ENCODE results near the gene CEACAM4. TPM values are rescaled to one million over a fixed set of nuclear protein-coding genes. Genes with fewer than 3 reads are reported as not detected.

CEACAM4 gene
- polyA plus RNA-seq, 1 donor, result 0.16 TPM

DNA sequence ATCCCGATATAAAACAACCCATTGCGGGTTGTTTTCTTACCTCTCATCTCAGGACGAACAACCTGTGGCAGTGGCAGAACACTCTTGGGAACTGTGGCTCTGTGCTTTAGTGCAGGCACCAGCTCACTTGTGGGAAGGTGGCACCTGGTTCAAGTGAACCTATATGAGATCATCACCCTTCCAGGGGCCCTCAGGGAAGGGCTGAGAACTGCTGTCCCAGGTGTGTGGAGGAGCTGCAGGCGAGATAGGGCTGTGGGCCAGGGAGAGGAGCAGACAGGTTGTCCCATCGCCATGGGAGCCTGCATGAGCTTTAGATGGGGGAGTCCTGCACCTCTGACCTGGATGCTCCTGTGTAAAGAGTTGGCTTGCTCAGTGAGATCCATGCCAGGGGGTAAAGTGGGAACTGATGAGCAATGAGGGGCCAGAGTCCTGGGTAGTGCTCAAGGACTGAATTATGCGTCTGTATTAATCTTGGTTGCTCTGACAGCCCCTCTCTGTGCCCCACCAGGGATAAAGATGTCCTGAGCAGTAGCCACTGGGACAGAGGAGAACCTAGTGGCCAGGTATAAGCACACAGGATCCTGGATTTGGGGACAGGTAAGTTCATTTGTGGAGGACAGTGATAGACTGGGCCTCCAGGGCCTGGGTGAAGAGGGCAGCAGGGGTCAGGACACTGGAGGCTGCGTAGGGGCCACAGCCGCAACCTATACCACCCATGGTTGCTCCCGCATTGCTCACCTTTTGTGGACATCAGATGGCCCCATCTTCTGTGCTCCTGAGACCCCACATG, 8.7 kb downstream of the CEACAM4 start:
- no peak for DNase-seq (ENCODE audit: low read depth)

DNA sequence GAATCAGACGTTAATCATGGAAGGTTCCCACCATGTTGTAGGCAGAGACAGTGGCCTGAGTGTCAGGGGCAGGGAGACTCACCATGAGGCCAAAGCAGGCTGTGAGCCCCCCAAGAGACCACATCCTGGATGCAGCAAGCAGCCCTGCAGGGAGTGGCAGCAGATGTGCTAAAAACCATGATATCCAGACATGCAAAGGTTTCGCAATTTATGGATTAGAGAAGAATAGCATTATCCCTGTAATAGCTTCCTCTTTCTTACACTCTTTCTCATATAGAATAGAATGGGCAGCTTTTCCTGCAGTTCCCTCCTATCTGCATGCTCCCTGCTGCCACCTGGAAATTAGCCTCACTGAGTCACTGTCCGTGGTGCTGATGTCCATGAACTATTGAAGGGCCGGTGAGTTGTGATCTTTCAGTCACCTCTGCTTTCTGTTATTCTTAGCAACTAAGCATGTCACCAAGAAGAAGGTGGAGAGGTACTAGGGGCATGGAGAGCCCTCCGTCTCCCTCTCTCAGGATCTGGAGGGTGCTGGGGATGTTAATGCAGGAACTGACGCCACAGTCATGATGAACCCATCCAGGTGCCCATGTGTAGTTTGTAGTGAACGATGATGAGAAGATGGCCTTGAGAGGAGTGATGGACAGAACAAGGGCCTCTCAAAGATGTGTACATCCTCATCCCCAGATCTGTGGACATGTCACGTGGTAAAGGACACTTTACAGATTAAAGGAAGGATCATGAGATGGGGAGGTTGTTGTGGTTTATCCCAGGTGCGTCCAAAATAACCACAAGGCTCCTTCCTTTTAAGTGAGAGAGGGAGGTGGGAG, 9.9 kb downstream of the CEACAM4 start:
- DNase-seq (ENCODE audit: low read depth), result no peak

DNA sequence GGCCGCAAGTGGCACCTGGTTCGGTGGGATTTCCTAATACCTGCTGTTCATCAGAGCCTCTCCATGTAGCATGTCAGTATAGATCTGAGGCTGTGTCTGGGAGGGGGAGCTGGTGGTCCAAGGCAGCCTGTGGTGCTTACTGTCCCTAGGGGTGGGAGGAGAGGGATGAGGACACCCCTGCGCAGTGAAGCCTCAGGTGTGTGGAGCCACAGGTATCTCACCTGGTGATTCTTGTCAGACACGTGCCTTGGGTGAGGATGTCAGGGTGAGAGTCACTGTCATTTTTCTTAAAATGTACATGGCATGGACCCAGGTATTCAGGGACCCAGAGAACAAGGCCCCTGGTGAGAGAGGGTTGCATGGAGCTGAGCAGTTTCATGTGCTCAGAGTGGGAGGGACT, 11.7 kb downstream of the CEACAM4 start:
- DNase-seq (ENCODE audit: low read depth), result no peak

DNA sequence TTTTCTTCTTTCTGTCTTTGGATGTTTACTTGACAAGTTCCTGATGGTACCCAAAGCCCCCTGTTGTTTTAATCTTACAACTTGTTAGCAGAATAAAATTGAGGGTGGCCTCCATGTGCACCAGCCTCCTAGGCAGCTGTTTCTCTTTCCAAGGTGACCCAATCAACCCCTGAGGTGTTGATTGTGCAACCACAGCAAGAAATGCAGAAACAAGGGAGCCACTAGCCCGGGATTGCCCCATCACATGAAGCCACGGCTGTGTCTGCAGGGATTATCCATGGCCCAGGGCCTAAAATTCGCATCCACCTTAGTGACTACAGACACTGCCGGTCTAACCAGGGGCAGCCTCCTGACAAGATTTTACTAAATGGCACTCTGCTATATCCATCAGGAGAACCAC, 14.4 kb downstream of the CEACAM4 start:
- DNase-seq (ENCODE audit: low read depth), result no peak

GRCh38 chr19:41610789-41611188, 16.1 kb downstream of the CEACAM4 start:
- DNase-seq (ENCODE audit: low read depth), result no peak

GRCh38 chr19:41607668-41608067, 19.2 kb downstream of the CEACAM4 start:
- no peak for DNase-seq (ENCODE audit: low read depth)

DNA sequence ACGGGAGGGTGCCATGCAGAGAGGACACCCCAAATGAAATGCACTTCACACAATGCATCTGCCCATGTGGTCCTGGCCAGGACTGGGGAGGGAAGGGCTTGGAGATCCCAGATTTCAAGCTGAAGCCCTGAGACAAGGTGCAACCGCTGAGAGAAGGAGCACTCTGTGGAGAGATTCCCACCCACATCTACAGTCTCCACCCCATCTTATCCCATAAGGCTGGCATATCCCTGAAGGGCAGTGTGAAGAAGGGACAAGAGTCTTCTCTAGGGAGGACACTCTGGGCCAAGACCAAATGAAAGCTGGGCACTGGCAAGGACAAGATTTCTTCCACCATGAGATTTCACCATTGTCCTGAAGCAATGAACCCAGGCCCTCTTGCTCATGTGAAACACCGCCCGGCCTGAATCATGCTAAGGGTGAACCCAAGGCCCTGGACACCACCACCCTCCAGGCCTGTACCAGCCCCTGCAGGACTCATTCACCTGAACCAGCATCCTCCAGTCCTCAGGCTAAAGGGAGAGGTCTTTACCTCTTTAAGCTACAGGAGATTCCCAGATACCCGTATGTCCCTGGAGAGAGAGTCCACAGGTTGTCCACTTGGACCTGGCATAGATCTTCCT, 20.5 kb downstream of the CEACAM4 start:
- no peak for DNase-seq (ENCODE audit: low read depth)

DNA sequence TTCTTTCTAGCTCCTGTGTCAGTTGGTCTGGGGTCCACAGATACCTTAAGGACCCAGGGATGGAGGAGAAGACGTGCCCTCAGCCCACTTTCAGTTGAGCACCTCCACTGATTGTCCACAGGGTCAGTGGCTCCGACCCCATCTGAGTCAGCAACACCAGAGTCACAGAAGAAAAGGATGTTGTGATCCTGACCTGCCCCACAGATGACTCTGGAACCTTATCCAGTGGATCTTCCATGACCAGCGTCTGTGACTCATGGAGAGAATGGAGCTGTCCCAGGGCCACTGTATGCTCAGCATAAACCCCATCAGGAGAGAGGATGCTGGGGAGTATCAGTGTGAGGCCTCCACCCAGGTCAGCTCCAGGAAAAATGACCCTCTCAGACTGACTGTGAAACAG, 22.0 kb downstream of the CEACAM4 start:
- no peak for DNase-seq (ENCODE audit: low read depth)

GRCh38 chr19:41601771-41602170, 25.1 kb downstream of the CEACAM4 start:
- no peak for DNase-seq (ENCODE audit: low read depth)

- DNase-seq (ENCODE audit: low read depth), result no peak
These were observed 27.5 kb downstream of the CEACAM4 start for GRCh38 chr19:41599175-41599966.

GRCh38 chr19:41597600-41598041, 29.3 kb downstream of the CEACAM4 start:
- DNase-seq (ENCODE audit: low read depth), result no peak

DNA sequence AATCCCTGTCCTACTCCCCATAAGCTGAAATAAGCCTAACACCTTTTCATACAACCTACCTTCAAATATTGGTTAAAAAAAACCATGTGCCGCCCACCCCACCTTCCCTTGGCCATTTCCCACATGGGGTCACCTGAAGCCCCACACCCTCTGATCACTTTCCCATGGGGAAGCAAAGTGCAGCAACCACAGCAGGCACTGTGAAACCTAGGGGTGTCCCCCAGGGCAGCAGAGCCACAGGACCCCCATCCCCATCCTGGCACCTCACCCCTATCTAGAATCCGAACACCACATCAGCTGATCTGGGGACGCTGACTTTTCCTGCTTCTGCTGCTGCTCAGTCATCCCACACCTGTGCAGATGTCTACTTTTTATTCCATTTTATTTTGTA, 31.0 kb downstream of the CEACAM4 start:
- DNase-seq (ENCODE audit: low read depth), result no peak

DNA sequence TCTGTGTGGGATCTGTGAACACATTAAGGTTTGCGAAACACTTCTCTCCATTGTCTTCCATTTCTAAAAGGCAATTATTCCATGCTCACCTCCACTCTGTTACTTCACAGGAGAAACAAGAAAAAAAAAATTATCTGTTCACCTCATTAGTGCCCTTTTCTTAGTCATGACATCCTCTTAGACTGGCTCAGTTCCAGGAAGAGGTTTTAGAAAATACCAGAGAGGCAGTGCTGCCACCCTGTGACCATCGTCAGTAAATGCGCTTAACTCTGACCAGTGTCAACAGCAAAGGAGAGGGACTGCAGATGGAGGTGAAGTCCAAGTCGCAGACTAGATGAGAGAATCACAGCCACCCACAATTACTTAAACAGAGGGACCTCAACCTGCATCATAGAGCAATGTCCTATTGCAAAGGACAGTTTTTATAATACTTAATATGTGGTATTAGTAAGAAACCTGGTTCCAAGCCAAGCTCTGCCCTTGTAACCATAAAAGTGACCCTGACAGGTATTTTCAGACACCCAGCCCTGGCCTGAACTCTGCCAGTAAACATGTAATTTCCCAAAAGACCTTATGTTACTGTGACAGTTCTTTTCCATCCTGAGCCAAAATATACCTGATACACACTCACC, 31.5 kb downstream of the CEACAM4 start:
- no peak for DNase-seq (ENCODE audit: low read depth)

DNA sequence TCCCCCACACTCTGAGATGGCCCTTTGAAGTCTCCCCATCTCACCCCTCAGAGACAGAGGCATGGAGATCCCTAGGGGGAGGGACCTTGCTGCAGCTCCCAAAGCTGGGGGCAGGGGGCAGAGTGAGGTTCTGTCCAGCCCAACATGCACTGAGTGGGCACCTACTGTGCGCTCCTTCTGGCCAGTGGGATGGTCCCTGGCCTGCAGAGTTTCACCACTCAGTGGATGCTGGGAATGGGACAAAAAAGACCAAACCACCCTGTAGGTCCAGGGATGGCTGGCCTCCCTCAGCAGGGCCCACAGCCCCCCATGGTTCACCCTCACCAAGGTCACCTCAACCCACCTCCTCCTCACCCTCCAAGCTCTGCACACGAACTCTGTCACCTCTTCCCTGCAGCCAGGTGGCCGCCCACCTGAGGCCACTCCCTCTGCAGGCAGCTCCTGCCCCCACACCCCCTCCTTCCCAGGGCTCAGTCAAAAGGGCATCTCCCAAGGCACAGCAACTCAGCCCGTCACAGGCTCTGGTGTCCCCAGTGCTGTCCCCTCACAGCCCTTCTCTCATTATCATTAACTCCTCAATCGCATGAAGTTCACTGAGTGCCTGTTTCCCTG, 34.8 kb downstream of the CEACAM4 start:
- no peak for DNase-seq (ENCODE audit: low read depth)

DNA sequence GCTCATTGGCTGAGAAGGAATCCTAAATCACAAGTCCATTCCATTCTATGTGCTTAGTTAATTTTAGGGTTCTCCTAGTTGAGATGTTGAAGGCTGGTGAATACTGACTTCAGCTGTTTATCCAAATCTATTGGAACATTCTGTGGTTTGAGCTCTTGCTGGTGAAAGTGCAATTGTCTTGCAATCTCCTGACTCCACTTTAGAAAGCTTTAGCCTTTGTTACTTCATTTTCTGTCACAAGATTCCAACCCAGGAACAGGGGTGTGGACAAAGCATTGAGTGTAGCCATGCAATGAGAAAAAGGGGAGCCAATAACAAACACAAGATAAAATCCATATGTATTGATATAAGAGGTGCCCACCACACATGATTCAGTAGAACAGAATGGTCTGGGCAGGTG, 35.9 kb downstream of the CEACAM4 start:
- DNase-seq (ENCODE audit: low read depth), result no peak

DNA sequence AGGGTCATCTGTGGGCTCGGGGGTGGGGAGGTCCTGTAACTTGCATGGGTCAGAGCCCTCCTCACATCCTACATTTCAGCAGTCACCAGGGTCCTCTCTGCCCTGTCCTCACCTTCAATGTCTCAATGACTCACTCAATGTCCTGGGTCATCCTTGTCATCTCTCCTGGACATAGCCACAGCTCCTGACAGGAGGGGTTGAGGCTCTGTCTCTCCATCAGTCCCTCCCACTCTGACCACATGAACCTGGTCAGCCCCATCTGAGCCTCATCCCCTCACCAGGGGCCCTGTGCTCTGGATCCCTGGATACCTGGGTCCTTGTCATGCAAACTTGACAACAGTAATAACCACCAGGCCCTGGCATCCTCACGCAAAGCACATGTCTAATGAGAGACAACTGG, 37.5 kb downstream of the CEACAM4 start:
- no peak for DNase-seq (ENCODE audit: low read depth)

- DNase-seq (ENCODE audit: low read depth), result no peak
These were observed 38.2 kb downstream of the CEACAM4 start for GRCh38 chr19:41588497-41589209.

DNA sequence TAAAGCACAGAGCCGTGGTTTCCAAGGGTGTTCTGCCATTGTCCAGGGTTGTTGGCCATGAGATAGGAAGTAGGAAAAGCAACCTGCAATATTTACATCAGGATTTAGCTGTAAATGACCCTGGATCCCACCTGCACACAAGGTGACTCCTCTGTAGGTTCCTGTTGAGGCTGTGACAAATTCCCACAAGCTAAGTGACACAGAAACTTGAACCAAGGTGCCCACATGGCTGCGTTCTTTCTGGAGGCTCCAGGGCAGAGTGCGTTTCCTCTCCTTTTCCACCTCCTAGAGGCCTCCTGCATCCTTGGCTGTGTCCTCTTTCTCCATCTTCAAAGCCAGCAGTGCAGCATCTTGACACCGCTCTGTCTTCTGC, 39.0 kb downstream of the CEACAM4 start:
- DNase-seq (ENCODE audit: low read depth), result no peak

- DNase-seq (ENCODE audit: low read depth), result no peak
These were observed 39.6 kb downstream of the CEACAM4 start for GRCh38 chr19:41587101-41587837.

DNA sequence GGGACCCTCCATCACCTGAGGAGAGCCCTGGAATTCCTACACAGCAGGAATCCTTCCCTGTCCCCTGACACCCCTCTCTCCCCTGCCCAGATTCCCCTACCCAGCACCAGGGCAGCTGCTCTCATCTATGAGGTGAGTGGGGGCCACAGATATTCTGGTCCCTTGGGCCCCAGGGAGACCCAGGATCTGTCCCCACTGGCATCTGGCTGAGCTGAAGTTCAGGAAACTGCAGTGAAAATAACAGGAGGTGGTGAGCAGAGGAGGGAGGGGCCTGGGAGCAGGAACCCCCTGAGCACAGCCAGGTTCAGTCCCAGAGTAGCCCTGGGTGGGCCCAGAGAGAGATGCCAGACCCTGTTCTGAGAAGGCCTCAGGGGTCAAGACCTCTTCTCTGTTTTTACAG, 40.8 kb downstream of the CEACAM4 start:
- DNase-seq (ENCODE audit: low read depth), result no peak
